GM12878 (cell line): ENCODE measurements around the gene TIMM17A. TPM values are rescaled to one million over a fixed set of nuclear protein-coding genes. Genes with fewer than 3 reads are reported as not detected.

Source experiments
- ATAC-seq: fragments of 200-7000 bp; cut with Tn5 transposase; 3 replicates; pipeline ENCODE4 v1.9.1; 2020; ENCODE audit warnings: mild to moderate bottlenecking, moderate library complexity
- BruUV-seq: library from RNA; stranded (reverse); fragments of 400-500 nt; replicated peaks from 2 replicates; lab custom pipeline; 2021; lab: Mats Ljungman, UMichigan
- CTCF ChIA-PET: fragments of 300-600 bp; sonication (Branson Sonifier 250); formaldehyde crosslinking; extraction: SDS; loops from one replicate; lab custom pipeline; 2021; ENCODE audit warnings: inconsistent platforms; lab: Yijun Ruan, JAX
- POLR2A ChIA-PET: fragments of 350-600 bp; formaldehyde crosslinking; extraction: SDS; loops from one replicate; lab custom pipeline; 2021; ENCODE audit warnings: inconsistent platforms; lab: Charles Lee
- RAD21 ChIA-PET: fragments of 300-600 bp; sonication (Branson Sonifier 250); formaldehyde crosslinking; loops from one replicate; lab custom pipeline; 2023; ENCODE audit warnings: antibody characterized with exemption; ENCODE audit not compliant: unreplicated experiment; lab: Charles Lee
- SMC1A ChIA-PET: fragments of 300-600 bp; sonication (Branson Sonifier 250); formaldehyde crosslinking; loops from one replicate; lab custom pipeline; 2023; ENCODE audit not compliant: unreplicated experiment, uncharacterized antibody; lab: Charles Lee
- DNase-seq: peaks from one replicate; pipeline ENCODE4 v3.0.0-alpha.2; 2011; ENCODE audit warnings: low read depth, low spot score
- FAIRE-seq: peaks from 3 replicates; lab custom pipeline; 2011; peaks lifted over from hg19 to GRCh38; lab: Jason Lieb, UNC
- H2AFZ ChIP-seq: 2 replicates; pipeline ENCODE4 v1.6.0; 2011; ENCODE audit warnings: low read depth, low read length, control low read depth; ENCODE audit not compliant: control insufficient read depth
- H3K27ac ChIP-seq: 2 replicates; pipeline ENCODE4 v1.5.1; 2011; ENCODE audit warnings: control low read depth; ENCODE audit not compliant: control insufficient read depth, insufficient read depth
- H3K27me3 ChIP-seq, 2 experiments: replicated peaks in 1 of 2; 2 replicates each; pipeline versions ENCODE4 v1.6.0 to v1.6.1; 2011; ENCODE audit warnings: low read length in 1 of 2; ENCODE audit not compliant: control insufficient read depth in 2 of 2, insufficient read depth in 2 of 2
- H3K36me3 ChIP-seq, 2 experiments: 2 replicates each; pipeline ENCODE4 v1.5.1; 2011; ENCODE audit warnings: low read length in 1 of 2; ENCODE audit not compliant: control insufficient read depth in 2 of 2, insufficient read depth in 2 of 2
- H3K4me1 ChIP-seq: 2 replicates; pipeline ENCODE4 v1.6.1; 2011; ENCODE audit warnings: mild to moderate bottlenecking, low read length, moderate library complexity, mixed read lengths; ENCODE audit not compliant: control insufficient read depth, insufficient read depth
- H3K4me2 ChIP-seq: 2 replicates; pipeline ENCODE4 v1.6.0; 2011; ENCODE audit warnings: control low read depth; ENCODE audit not compliant: control insufficient read depth, insufficient read depth
- H3K4me3 ChIP-seq: fragments of 200-600 bp; sonication (generic); 2 replicates; pipeline ENCODE4 v1.5.1; 2016
- H3K79me2 ChIP-seq: 2 replicates; pipeline ENCODE4 v1.6.0; 2011; ENCODE audit warnings: low read length; ENCODE audit not compliant: control insufficient read depth, insufficient read depth
- H3K9ac ChIP-seq: 2 replicates; pipeline ENCODE4 v1.8.0; 2011; ENCODE audit warnings: low read length, control low read depth, mixed read lengths; ENCODE audit not compliant: control insufficient read depth, insufficient read depth
- H3K9me3 ChIP-seq: replicated peaks from 3 replicates; pipeline ENCODE4 v1.5.1; 2011; ENCODE audit warnings: mild to moderate bottlenecking, low read length; ENCODE audit not compliant: control insufficient read depth, insufficient read depth
- H4K20me1 ChIP-seq: 2 replicates; pipeline ENCODE4 v1.6.0; 2011; ENCODE audit not compliant: control insufficient read depth, insufficient read depth
- CEBPB ChIP-seq, 2 experiments: fragments of 150-350 bp in 1 of 2; IDR thresholded peaks; 2 replicates each; pipeline ENCODE4 v1.6.1; 2012 to 2014; ENCODE audit warnings: low read depth in 2 of 2, low read length in 2 of 2, borderline replicate concordance in 1 of 2, inconsistent platforms in 1 of 2
- CHD2 ChIP-seq: IDR thresholded peaks from 2 replicates; pipeline ENCODE4 v1.6.1; 2011; ENCODE audit warnings: low read depth, low read length, improper control_type of control experiment, borderline replicate concordance
- EZH2 ChIP-seq: IDR thresholded peaks from 2 replicates; pipeline ENCODE4 v1.6.1; 2012; ENCODE audit warnings: low read depth, mild to moderate bottlenecking, control low read depth, inconsistent platforms, low read length, borderline replicate concordance; ENCODE audit not compliant: control insufficient read depth
- HDAC6 ChIP-seq: fragments of 200-600 bp; sonication (generic); IDR thresholded peaks from one replicate; pipeline ENCODE4 v1.8.0; 2017; ENCODE audit warnings: antibody characterized with exemption; ENCODE audit not compliant: unreplicated experiment
- IKZF1 ChIP-seq: fragments of 450-650 bp; conservative IDR thresholded peaks from 2 replicates; pipeline ENCODE4 v1.6.1; 2017; ENCODE audit warnings: antibody characterized with exemption, mild to moderate bottlenecking
- IKZF2 ChIP-seq, 2 experiments: fragments of 450-650 bp; IDR thresholded peaks; 2 replicates each; pipeline ENCODE4 v1.6.1; 2017; ENCODE audit warnings: mild to moderate bottlenecking in 2 of 2, moderate library complexity in 2 of 2
- MYC ChIP-seq: IDR thresholded peaks from 2 replicates; pipeline ENCODE4 v1.6.1; 2011; ENCODE audit warnings: mild to moderate bottlenecking, low read length, moderate library complexity, inconsistent platforms; ENCODE audit not compliant: insufficient read depth, insufficient replicate concordance, insufficient read length, severe bottlenecking
- PAX8 ChIP-seq: fragments of 450-650 bp; IDR thresholded peaks from 2 replicates; pipeline ENCODE4 v1.6.1; 2017; ENCODE audit warnings: mild to moderate bottlenecking, moderate library complexity
- PKNOX1 ChIP-seq: fragments of 450-650 bp; IDR thresholded peaks from 2 replicates; pipeline ENCODE4 v1.6.1; 2016; ENCODE audit warnings: mild to moderate bottlenecking
- POLR2AphosphoS5 ChIP-seq: IDR thresholded peaks from 2 replicates; pipeline ENCODE4 v1.6.1; 2011; ENCODE audit warnings: mild to moderate bottlenecking, low read length, inconsistent platforms
- RUNX3 ChIP-seq: IDR thresholded peaks from 2 replicates; pipeline ENCODE4 v1.6.1; 2012; ENCODE audit warnings: low read length, inconsistent platforms
- SPI1 ChIP-seq: IDR thresholded peaks from 2 replicates; pipeline ENCODE4 v1.6.1; 2011; ENCODE audit warnings: low read depth, mild to moderate bottlenecking, low read length, moderate library complexity, borderline replicate concordance; ENCODE audit not compliant: insufficient read depth
- TCF12 ChIP-seq: IDR thresholded peaks from 2 replicates; pipeline ENCODE4 v1.6.1; 2011; ENCODE audit warnings: low read depth, mild to moderate bottlenecking, low read length
- WRNIP1 ChIP-seq: IDR thresholded peaks from 2 replicates; pipeline ENCODE4 v1.6.1; 2011; ENCODE audit warnings: low read depth, low read length, improper control_type of control experiment, borderline replicate concordance
- ZBTB11 ChIP-seq: fragments of 450-650 bp; formaldehyde crosslinking; IDR thresholded peaks from 2 replicates; pipeline ENCODE4 v1.5.0; 2022; ENCODE audit warnings: mild to moderate bottlenecking, missing genetic modification characterization
- ZBTB40 ChIP-seq: fragments of 450-650 bp; IDR thresholded peaks from 2 replicates; pipeline ENCODE4 v1.6.1; 2016; ENCODE audit warnings: mild to moderate bottlenecking, moderate library complexity, borderline replicate concordance
- ZZZ3 ChIP-seq: IDR thresholded peaks from 2 replicates; pipeline ENCODE4 v1.6.1; 2011; ENCODE audit warnings: low read depth; ENCODE audit not compliant: control insufficient read depth, insufficient read length
- WGBS: methylation state at CpG from one replicate; pipeline ENCODE4 v1.1.6; 2016; ENCODE audit warnings: low lambda C conversion rate; ENCODE audit not compliant: insufficient replicate concordance, insufficient coverage; ENCODE audit errors: missing lambda C conversion rate; 5-methylcytosine and 5-hydroxymethylcytosine counted together
- in situ Hi-C: fragments of 300-500 bp; cut with MboI; formaldehyde crosslinking; loops from 9 replicates; pipeline ENCODE4 v1.14.3; 2018; ENCODE audit warnings: mixed read lengths
- intact Hi-C: fragments of 100-400 bp; cut with micrococcal nuclease; formaldehyde crosslinking; loops from one replicate; pipeline ENCODE4 v1.14.2; 2022; ENCODE audit not compliant: unreplicated experiment
- polyA plus RNA-seq, 11 experiments: library from polyadenylated mRNA; depleted of rRNA in 4 of 11; unstranded in 6 of 11; stranded (reverse) in 5 of 11; fragments of >200 nt; fragmentation: Nextera tagmentation in 4 of 11; fragmentation: Illumina TruSeq in 1 of 11; extraction: Ambion mirVana in 4 of 11; extraction: Trizol in 1 of 11; gene quantifications; 1 replicate in 1 of 11; 2 replicates in 10 of 11; pipeline versions ENCODE4 v1.2.1 to v1.2.3, GENCODE V29; 2011 to 2016; ENCODE audit warnings: inconsistent platforms in 2 of 11, missing spikeins in 2 of 11, low read depth in 1 of 11
- total RNA-seq, 4 experiments: library from RNA; depleted of rRNA in 3 of 4; stranded (reverse); fragments of >200 nt in 3 of 4; fragmentation: Illumina TruSeq in 1 of 4; extraction: Trizol in 1 of 4; gene quantifications; 2 replicates each; pipeline versions ENCODE4 v1.2.1 to v1.2.3, GENCODE V29; 2013 to 2021

The TIMM17A gene
- total and polyA plus RNA-seq, 10 of the 15 experiments (the other 5 are each of a cell fraction or from before 2014, with no cell fraction given), result 68.6 to 357 (median 92.4) TPM

- H3K9ac ChIP-seq, result no peak overlapping the region
- FAIRE-seq, result no peak
- TF ChIP-seq HDAC6 (no peak), IKZF1 (no peak), WRNIP1 (no peak), PAX8 (no peak), SPI1 (no peak), RUNX3 (no peak), PKNOX1 (no peak), TCF12 (no peak), ZBTB40 (no peak), EZH2 (no peak), ZBTB11 (CRISPR knock-in tag) (no peak), POLR2AphosphoS5 (no peak), MYC (no peak), CEBPB (IDR thresholded peaks at IDR 0.05; ENCODE audit: borderline replicate concordance in 1 of 2, low read depth in 2 of 2, low read length in 2 of 2) (no peak), IKZF2 (IDR thresholded peaks at IDR 0.05) (no peak), ZZZ3 (no peak), CHD2 (no peak)
These were observed 13.2 kb upstream of the TIMM17A start for GRCh38 chr1:201942129-201942495.

More at GRCh38 chr1:201942129-201942495, 13.2 kb upstream of the TIMM17A start:
- no peaks in the 10 kb centered on the region for H4K20me1 ChIP-seq
- CTCF ChIA-PET, result interaction anchor here (0.5 to 1.5 kb wide), 2 partner anchors 142 to 507 kb away, joined by 3 read pairs; no protein-coding TSS in a partner anchor
- H3K4me2 ChIP-seq, result no peak overlapping the region
- H3K9me3 ChIP-seq, result no peaks in the 10 kb centered on the region
- no peak for DNase-seq
- RAD21 ChIA-PET, result no interaction called here
- no TSS peak for BruUV-seq
- no peaks in the 10 kb centered on the region for H3K4me1 ChIP-seq
- H3K36me3 ChIP-seq, result no peaks in the 10 kb centered on the region
- H3K27ac ChIP-seq, result no peak overlapping the region
- POLR2A ChIA-PET, result no interaction called here
- no peak overlapping the region for H2AFZ ChIP-seq
- no peaks in the 10 kb centered on the region for H3K79me2 ChIP-seq
- in situ Hi-C loops, result no loop called here
- ATAC-seq, result no peak
- intact Hi-C loops, result no loop called here
- peaks cover 13 to 17% of the 10 kb centered on the region in 2 experiments for H3K27me3 ChIP-seq
- SMC1A ChIA-PET, result no interaction called here
- no peak overlapping the region for H3K4me3 ChIP-seq
- 50% methylated on average over 1 of the region's 1 CpG for WGBS
